Stimulated activated CD4-positive, alpha-beta T cell treated with anti-CD3 and anti-CD28 coated beads, Interleukin-4, amount 100 ng/mL, for 24 hours (primary cell): Measurements from ENCODE around the gene MSRB2.
"Not testable (repeated sequence)": the region's sequence is repeated elsewhere in the genome, so short reads cannot be mapped to it uniquely, and the experiment has no call there.

ENCODE experiments used
- DNase-seq: peaks from one replicate; pipeline ENCODE4 v3.0.0-alpha.2; 2020

The MSRB2 gene

DNA sequence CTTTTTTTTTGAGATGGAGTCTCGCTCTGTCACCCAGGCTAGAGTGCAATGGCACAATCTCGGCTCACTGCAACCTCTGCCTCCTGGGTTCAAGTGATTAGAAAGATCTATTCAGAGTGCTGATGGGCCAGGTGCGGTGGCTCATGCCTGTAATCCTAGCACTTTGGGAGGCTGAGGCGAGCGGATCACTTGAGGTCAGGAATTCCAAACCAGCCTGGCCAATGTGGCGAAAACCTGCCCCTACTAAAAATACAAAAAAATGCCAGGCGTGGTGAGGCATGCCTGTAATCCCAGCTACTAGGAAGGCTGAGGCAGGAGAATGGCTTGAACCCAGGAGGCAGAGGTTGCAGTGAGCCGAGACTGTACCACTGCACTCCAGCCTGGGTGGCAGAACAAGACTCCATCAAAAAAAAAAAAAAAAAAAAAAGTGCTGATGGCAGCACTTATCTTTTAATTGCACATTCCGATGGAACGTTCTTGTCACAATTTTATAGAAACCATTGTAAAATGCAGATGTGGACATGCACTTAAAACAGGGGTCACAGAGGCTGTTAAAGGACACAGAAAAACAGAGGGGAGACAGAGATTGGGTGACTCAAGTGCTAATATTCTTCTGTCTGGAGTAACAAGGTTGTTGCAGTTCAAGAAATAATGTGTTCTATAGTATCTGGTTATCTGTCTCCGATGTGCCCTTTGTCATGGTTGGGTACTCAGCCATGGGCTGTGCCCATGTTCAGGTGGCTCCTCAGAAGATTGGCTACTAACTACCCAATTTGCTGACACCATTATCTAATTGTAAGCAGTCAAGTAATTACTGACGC, 25.1 kb upstream of the MSRB2 start:
- DNase-seq = not testable (repeated sequence)

DNA sequence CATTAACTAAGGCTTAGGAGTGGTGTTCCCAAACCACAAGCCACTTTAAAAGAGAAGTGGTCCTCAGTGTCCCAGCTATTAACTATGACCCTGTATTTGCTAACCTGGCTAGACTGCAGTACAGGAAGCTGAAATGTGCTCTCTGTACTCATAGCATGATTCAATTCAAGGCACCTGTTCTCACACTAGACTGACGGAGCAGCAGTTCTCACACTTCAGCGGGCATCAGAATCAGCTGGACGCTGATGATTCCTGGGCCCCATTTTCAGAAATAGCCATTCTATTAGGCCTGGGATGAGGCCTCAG, 24.5 kb upstream of the MSRB2 start:
- no peak for DNase-seq

DNA sequence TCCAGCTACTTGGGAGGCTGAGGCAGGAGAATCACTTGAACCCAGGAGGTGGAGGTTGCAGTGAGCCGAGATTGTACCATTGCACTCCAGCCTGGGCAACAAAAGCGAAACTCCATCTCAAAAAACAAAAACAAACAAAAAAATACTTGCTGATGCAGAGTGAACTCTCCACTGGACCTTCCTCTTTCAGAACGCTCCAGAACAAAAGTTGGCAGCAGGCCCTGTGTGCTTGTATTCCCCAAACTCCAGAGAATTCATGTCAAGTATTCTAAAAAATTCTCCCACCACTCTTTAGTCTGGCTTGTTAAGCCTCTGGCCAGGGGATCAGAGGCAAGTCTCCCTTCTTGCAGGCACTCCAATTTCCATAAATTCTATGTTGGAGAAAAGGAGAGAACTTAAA, 22.8 kb upstream of the MSRB2 start:
- not testable (repeated sequence) for DNase-seq

DNA sequence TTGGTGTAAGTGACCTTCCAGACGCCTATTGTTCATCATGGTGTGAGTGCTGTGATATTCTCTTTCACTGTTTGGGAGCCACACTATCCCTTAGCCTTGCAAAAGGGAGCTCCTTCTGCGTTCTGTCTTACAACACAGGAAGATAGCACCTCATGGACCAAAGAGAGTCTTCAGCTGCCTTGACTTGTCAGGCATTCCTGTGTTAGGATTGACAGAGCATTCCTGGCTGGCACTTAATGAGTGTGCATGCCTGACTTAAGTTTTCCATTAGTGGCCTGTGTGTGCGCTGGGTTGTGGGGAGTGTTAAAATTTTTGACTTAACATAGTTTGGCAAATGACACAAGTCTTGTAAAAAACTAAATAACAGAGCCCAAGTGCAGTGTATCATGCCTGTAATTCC, 21.9 kb upstream of the MSRB2 start:
- DNase-seq = no peak

DNA sequence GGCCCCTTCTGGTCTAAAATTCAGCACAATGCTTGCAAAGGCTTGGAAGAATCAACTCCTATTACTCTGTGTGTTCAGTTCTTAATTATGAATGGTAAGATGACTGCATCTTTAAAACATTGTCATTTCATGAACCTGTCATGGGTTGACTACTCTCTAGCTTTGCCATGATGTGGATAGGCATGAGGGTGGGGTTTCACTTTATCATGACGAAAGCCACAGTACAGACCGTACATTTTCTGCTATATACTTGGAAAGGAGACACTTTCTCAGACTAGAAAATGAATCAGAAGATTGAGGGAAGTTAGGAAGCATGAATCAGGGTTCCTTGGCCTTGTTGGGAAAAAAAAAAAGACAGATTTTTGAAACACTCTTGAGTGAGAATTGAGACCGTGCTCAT, 19.7 kb upstream of the MSRB2 start:
- DNase-seq = no peak

DNA sequence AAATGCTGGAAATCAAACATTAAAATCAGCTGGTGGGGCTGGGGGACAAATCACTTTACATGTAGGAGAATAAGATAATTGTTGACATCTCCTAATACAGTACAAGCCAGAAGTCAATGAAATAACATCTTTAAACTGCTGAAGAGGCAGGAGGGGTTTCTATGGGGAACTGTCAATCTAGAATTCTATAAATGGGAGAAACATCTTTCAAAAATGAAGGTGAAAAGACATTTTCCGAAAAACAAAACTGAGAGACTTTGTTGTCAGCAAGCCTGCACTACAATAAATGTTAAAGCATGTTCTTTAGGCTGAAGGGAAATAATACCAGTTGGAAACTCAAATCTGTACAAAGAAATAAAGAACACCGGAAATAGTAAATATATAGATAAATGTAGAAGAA, 17.3 kb upstream of the MSRB2 start:
- no peak for DNase-seq

DNA sequence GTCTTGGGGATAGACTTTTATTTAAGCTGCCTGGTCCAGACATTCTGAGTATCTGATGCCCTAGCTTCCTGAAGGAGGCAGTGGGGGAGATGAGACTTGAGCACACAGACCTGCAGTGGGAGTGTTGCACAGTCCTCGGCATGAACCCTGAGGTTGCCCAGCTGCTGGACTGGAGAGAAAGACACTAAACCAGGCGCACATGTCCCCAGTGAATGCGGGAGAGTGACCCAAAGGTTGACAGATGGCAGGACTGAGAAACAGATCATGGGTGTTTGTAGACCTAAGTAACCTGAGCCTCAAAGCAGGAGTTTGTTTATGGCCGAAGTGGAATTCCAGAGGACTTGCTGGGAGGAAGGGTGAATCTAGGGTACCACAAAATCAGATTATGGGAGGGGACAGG, 15.7 kb upstream of the MSRB2 start:
- DNase-seq = no peak

DNA sequence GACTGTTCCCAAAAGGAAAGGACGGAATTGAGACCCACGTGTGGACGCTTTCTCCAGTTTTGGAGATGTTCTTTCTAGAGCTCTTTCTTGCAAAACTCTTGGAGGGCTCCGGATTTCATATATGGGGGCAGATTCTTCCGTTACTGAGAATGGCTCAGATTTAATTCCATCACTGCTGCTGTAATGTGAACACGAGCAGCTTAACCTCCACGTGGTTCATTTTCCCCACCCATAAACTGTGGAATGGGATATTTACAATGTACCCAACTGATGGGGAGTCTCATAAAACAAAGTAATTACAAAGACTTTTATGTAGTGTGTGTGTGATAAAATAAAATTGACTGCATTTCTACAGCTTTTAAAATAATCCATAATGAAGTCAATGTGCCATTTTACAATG, 15.1 kb upstream of the MSRB2 start:
- no peak for DNase-seq

DNA sequence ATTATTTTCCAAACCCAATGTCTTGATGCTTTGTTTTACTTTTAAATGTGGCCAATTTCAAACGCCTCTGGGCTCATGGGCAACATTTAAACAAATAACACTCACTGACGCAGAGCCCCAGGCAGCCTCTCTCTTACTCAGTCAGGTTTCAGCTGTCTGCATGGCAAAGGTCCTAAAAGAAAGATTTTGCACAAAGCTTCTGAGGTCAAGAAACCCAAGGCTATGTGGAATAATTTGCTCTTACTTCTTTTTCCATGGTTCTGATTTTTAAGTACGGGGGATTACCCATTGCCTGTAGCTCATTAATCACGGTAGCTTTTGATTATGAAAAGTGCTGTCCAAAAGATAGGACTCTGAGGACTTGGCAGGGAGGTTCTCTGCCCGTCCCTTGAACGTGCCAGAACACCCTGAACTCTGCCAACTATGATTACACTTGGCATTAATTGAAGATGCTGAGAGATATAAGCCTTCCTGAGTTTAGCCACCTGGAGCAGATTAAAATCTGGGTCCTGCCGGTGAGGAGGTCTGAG, 14.1 kb upstream of the MSRB2 start:
- DNase-seq = no peak

DNA sequence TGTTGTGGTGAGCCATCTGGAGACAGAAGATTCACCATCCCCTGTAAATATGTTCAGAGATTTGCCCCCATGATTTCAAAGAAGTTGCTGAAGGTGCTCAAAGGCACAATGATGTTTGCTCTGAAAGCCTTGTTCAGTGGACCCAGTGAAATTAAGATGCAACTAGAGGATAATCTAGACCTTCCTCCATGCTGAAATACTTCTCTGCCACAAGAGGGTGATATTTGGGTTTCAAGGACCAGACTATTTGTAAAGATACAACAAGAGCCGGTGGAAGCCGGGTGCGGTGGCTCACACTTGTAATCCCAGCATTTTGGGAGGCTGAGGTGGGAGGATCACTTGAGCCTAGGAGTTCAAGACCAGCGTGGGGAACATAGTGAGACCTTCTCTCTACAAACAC, 13.5 kb upstream of the MSRB2 start:
- no peak for DNase-seq

DNA sequence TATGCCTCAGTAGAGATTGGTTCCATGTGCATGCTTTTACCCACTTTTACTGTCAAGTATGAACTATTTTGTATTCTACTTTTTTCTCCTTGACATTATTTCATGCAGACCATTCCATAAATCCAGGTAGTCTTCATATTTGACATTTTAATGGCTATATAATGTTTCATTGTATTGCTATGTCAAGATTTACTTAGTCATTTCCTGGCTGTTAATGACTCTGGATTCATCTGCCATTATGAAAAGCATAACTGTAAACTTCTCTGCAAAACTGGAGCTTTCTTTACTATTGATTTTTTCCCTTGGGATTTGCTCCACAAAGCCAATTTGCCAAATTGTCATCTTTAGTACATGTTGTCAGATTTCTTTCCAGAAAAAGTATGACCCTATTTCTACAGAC, 6.8 kb upstream of the MSRB2 start:
- DNase-seq = no peak

DNA sequence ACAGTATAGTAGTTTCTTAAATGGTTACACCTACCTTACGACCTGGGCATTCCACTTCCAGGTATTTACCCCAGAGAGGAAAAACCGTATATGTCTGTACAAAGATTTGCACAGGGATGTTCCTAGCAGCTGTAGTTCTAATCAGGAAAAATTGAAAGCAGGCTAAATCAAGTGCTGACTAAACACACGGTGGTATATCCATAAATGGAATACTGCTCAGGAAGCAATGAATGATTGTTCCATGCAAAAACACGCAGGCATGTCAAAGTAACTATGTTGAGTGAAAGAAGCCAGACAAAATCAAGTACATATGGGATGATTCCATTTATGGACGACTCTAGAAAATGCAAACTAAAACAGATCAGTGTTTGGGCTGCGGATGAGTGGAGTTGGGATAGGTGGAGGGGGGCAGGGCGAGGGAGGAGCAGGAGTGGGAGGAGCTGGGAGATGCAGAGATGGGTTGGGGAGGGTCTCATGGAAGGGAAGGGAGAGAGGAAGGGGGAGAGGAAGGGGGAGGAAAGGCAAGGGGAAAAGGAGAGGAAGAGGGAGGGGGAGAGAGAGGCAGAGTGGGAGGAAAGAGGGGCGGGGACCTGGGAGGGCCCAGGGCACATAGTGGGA, 484 bp upstream of the MSRB2 start:
- no peak for DNase-seq

DNA sequence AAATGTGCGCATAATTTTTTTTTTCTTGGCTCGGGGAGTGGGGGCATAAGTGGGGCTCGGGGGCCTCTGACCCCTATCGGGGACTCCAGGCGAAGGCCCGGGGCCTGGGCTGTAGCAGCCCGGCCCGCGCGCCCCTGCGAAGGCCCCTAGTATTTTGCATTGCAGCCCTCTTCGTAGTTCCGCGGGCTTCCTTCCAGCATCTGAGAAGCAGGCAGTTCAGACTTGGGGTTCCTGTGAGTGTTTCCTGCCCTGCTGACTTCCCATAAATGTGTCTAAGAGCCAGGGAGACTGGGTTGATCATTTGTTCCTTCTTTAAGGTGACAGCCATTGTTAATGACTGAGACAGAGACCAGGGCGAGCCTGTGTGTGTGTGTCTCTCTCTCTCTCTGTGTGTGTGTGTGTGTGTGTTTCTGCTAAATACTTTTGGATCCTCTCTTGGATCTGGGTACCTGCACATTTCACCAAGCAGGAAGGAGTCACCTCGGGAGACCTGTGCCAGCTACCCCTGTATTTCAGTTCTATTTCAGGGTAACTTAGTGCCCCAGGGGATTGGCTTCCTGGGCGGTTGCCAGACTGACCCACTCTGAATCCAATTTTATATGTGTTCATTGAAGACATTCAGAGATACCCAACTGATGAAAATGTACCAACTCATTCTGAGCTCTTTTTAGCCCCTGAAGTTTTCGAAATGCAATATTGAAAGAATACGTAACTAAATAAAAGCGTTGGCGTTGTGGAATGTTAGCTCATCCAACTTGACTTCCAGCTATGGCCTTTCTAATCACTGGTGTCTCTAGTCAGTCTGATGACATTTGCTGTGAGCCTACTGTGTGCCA, 805 bp downstream of the MSRB2 start:
- DNase-seq = peak; percentile 18

DNA sequence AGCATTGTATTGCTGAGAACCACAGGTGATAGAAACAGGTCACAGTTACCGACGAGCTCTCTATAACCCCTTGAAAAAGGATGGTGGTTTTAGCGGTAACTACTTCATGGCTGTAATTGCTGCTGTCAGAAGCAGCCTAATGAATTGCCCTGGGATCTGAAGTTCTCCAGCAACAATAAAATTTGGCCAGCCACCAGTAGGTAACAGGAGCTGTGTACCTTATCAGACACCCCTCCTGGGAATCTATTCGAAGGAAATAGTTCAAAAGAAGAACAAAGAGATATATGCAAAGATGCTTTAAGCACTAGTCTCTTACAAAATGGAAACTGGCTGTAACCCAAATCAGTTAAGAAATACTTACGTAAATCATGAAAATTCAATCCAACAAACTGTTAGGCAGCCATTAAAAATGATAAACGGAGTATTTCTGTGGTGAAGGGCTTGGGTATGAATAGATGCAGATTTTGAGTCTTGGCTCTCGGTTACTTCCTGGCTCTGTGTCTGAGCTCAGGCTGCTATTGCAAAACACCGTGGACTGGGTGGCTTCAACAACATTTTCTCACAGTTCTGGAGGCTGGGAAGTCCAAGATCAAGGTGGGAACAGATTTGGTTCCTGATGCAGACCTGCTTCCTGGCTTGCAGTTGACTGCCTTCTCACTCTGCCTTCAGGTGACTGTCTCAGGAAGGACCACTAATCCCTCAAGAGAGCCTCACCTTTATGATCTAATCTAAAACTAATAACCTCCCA, 1.6 kb downstream of the MSRB2 start:
- DNase-seq = no peak

DNA sequence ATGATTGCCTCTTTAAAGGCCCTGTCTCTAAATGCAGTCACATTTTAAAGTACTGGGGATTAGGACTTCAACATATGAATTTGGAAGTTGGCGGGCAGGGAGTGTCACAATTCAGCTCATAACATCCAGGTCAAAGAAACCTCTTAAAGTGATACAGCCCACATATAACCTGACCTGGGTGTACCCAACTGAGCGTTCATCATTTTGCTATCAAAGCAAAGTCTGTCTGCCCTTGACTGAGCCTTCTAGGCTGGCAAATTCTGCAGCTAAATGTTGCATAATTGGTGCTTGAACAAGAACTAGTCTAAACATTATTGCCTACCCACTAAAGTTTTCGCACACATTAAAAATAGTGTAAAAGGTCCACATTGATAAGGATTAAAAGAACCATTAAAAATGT, 3.7 kb downstream of the MSRB2 start:
- no peak for DNase-seq

DNA sequence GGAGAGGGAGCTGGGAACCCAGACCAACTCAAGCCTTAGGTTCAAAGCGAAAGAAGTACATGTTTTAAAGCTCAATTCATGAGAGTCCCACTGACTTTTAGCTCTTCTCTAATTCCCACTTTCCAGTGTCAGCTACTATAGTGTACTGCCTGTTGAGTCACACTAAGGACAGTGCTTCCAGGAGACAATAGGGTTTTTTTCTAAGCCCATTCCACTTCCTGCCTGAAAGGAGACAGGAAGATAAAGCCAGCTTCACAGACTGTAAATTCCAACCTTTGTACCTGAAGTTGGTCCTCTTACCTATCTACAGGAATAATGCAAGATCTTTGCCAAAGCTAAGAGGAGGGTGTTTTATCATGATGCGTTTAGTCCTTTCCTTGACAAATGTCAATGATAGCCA, 4.4 kb downstream of the MSRB2 start:
- DNase-seq = no peak

DNA sequence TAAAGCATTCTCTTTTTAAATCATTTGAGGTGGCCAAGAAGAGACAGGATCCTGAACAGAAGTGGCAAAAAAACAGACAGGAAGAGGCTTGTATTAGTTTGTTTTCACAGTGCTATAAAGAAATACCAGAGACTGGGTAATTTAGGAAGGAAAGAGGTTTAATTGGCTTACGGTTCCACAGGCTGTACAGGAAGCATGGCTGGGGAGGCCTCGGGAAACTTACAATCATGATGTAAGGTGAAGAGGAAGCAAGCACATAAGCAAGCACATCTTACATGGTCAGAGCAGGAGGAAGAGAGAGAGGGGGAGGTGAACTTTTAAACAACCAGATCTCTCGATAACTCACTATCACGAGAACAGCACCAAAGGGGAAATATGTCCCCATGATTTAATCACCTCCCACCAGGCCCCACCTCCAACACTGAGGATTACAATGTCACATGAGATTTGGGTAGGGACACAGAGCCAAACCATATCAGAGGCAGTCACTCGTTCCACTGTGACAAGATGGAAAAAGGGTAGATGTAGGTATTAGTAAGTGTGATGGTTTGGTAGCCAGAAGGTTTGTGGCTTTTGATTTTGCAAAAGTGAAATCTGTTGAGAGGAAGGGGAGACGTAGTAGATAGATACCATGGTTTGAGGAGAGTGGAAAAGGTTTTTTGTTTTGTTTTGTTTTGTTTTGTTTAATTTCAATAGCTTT, 5.1 kb downstream of the MSRB2 start:
- peak; percentile 6 for DNase-seq

DNA sequence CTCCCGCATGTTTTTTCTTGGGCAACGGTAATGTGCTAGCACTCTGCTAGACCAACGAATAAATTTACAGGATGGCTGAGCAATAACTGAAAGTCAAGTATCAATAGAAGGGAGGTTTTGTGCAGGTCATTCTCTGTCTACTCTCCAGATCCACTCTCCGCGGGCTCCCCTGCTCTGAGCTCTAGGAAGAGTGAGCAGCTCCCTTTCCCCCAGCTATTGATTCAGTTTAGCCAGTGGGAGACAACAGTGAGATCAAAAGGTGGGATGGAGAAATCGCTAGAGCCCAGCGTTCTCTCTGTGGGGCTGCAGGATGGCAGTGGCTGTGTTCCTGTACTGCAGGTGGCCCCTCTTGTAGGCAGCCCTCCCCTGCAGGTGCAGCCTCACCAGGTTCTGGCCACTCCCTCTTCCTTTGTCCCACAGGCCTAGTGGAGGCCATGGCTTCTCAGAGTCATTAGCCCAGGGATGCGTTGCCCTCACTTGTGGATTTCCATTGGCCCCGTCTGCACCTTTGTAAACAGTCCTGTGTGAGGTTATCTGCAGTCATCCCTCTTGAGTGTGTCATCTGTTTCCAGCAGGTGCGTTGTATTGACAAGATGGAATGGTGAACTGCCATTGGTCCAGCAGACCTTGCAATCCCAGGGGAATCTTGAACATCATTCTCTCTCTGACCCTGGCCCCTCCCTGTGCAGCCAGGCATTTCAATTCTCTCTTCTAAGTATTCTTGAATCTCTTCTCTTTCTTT, 11.1 kb downstream of the MSRB2 start:
- no peak for DNase-seq

DNA sequence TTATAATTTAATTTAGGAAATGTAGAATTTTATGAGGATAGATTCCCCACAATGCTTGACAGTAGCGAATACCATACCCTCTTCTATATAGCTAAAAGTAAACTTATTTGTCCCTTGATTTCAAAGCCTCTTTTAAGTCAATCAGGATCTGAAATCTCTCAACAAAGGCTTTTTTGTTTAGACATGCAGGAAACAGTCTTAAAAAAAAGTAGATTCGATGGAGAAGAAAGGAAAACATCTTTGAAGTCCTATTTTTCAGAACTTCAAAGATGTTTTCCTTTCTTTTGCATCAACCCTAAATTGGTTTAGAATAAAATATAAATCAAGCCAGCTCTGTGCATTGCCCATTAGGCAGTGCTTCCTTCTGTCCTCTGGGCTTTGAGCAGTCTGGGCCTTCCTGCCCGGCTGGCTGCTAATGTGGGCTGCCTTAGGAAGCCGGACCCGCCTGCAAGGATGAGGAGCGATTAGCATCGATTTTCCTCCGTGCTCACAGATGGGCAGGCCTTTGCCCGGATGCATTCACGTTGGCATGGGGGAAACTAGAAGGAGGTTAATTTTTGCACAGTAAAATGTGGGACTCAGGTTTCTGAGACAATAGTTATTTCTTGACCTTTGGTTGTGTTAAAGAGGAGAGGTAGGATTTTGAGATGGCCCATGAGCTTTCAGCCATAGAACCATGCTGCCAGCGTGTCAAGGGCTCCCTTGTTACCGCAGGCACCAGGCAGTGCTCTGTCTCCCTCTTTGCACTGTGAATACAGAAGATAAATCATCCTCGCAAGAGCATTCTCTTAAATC, 15.5 kb downstream of the MSRB2 start:
- DNase-seq = no peak

DNA sequence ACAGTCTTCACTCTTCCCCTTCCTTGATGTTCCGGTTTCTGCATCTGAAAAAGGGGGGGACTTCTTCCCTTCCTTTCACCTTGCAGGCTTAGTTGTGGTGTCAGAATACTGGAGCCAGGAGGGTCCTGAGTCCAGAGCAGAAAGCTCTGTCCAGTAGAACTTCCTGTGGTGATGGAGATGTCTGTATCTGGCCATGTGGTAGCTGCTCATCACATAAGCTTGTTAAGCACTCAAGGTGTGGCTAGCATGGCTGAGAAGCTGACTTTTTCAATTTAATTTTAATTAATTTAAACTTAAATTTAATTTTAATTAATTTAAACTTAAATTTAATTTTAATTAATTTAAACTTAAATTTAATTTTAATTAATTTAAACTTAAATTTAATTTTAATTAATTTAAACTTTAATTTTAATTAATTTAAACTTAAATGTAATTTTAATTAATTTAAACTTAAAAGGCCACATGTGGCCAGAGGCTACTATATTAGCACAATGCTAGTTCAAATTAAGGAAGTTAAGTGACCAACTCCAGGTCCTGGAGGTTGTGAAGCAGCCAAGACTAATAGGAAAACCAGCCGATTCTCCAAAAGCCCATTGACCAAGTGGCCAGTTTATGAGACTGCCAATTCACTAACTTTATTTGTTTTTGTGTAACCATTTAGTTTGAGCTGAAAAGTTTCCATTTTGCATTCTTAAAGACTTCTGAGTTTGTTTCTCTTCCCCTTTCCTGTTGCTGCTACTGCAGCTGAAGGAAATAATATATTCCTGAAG, 16.3 kb downstream of the MSRB2 start:
- DNase-seq = no peak
